KMS-11 (cell line): ENCODE data around the gene LPO.

Source experiments
- H2AFZ ChIP-seq: fragments of 200-600 bp; sonication (generic); 2 replicates; pipeline ENCODE4 v1.6.1; 2016; ENCODE audit warnings: antibody characterized with exemption, mixed run types, low read depth
- H3K27ac ChIP-seq: fragments of 200-600 bp; sonication (generic); 2 replicates; pipeline ENCODE4 v1.6.1; 2016; ENCODE audit warnings: mild to moderate bottlenecking, mixed run types
- H3K27me3 ChIP-seq: fragments of 200-600 bp; sonication (generic); 2 replicates; pipeline ENCODE4 v1.6.1; 2017; ENCODE audit warnings: mild to moderate bottlenecking, low read depth, mixed run types, moderate library complexity; ENCODE audit not compliant: insufficient read depth
- H3K36me3 ChIP-seq: fragments of 200-600 bp; sonication (generic); 2 replicates; pipeline ENCODE4 v1.6.1; 2017; ENCODE audit warnings: mild to moderate bottlenecking, mixed run types; ENCODE audit not compliant: insufficient read depth
- H3K4me1 ChIP-seq: fragments of 200-600 bp; sonication (generic); 2 replicates; pipeline ENCODE4 v1.6.1; 2016; ENCODE audit warnings: mild to moderate bottlenecking, low read depth, mixed run types; ENCODE audit not compliant: poor library complexity, severe bottlenecking
- H3K4me2 ChIP-seq: fragments of 200-600 bp; sonication (generic); 2 replicates; pipeline ENCODE4 v1.7.0; 2016; ENCODE audit warnings: mild to moderate bottlenecking, mixed run types
- H3K4me3 ChIP-seq: fragments of 200-600 bp; sonication (generic); IDR thresholded peaks from 2 replicates; pipeline ENCODE4 v1.6.1; 2017; ENCODE audit warnings: low read depth, low read length, mixed read lengths; ENCODE audit not compliant: insufficient read depth
- H3K79me2 ChIP-seq: fragments of 200-600 bp; sonication (generic); 2 replicates; pipeline ENCODE4 v1.6.1; 2016; ENCODE audit warnings: low read depth, mixed run types; ENCODE audit not compliant: insufficient read depth
- H3K9ac ChIP-seq: fragments of 200-600 bp; sonication (generic); 2 replicates; pipeline ENCODE4 v1.6.1; 2016; ENCODE audit warnings: mild to moderate bottlenecking, mixed run types
- H4K20me1 ChIP-seq: fragments of 200-600 bp; sonication (generic); 2 replicates; pipeline ENCODE4 v1.6.1; 2016; ENCODE audit warnings: mild to moderate bottlenecking, mixed run types; ENCODE audit not compliant: insufficient read depth
- CTCF ChIP-seq: fragments of 200-600 bp; sonication (generic); conservative IDR thresholded peaks from 2 replicates; pipeline ENCODE4 v1.6.1; 2017; ENCODE audit warnings: low read depth, mild to moderate bottlenecking, antibody characterized with exemption, low read length, moderate library complexity, mixed read lengths

Gene LPO

GRCh38 chr17:58312021-58312630 lies 73.7 kb downstream of the LPO start:
- no peaks in the 10 kb centered on the region for H3K27me3 ChIP-seq
- H2AFZ ChIP-seq: no peak overlapping the region
- H3K27ac ChIP-seq: no peak overlapping the region
- H4K20me1 ChIP-seq: no peaks in the 10 kb centered on the region
- H3K4me1 ChIP-seq: peaks cover 2% of the 10 kb centered on the region
- no peak for TF ChIP-seq CTCF
- H3K4me2 ChIP-seq: no peak overlapping the region
- H3K36me3 ChIP-seq: no peaks in the 10 kb centered on the region
- H3K4me3 ChIP-seq: no peak overlapping the region
- no peaks in the 10 kb centered on the region for H3K79me2 ChIP-seq
- H3K9ac ChIP-seq: no peak overlapping the region

- peaks cover 9% of the 10 kb centered on the region for H3K4me1 ChIP-seq
- no peak overlapping the region for H3K9ac ChIP-seq
- no peaks in the 10 kb centered on the region for H3K36me3 ChIP-seq
- H3K4me2 ChIP-seq: no peak overlapping the region
- no peaks in the 10 kb centered on the region for H4K20me1 ChIP-seq
- no peak overlapping the region for H2AFZ ChIP-seq
- H3K27ac ChIP-seq: no peak overlapping the region
- no peak overlapping the region for H3K4me3 ChIP-seq
- no peaks in the 10 kb centered on the region for H3K27me3 ChIP-seq
- H3K79me2 ChIP-seq: no peaks in the 10 kb centered on the region
- TF ChIP-seq CTCF: no peak
Observed at GRCh38 chr17:58312829-58313228, 74.4 kb downstream of the LPO start.

GRCh38 chr17:58313815-58314705 lies 75.7 kb downstream of the LPO start:
- no peaks in the 10 kb centered on the region for H3K27me3 ChIP-seq
- H3K79me2 ChIP-seq: no peaks in the 10 kb centered on the region
- peaks cover 19% of the 10 kb centered on the region for H3K4me1 ChIP-seq
- H3K27ac ChIP-seq: no peak overlapping the region
- H3K9ac ChIP-seq: no peak overlapping the region
- H3K4me2 ChIP-seq: no peak overlapping the region
- no peak overlapping the region for H2AFZ ChIP-seq
- H3K4me3 ChIP-seq: no peak overlapping the region
- no peaks in the 10 kb centered on the region for H3K36me3 ChIP-seq
- H4K20me1 ChIP-seq: no peaks in the 10 kb centered on the region
- no peak for TF ChIP-seq CTCF

GRCh38 chr17:58314706-58315015 lies 76.3 kb downstream of the LPO start:
- Histone ChIP-seq H3K4me1 (peaks cover 21% of the 10 kb centered on the region), H3K27me3 (no peaks in the 10 kb centered on the region), H3K9ac (no peak overlapping the region), H3K36me3 (no peaks in the 10 kb centered on the region), H4K20me1 (no peaks in the 10 kb centered on the region), H2AFZ (no peak overlapping the region), H3K79me2 (no peaks in the 10 kb centered on the region), H3K27ac (no peak overlapping the region), H3K4me3 (no peak overlapping the region), H3K4me2 (no peak overlapping the region)
- no peak for TF ChIP-seq CTCF
